Fibroblast of skin of back (primary cell): ENCODE data around the gene PSAT1.

Experiments used
- DNase-seq: peaks from one replicate; pipeline ENCODE4 v3.0.0-alpha.2; 2013

Gene PSAT1

DNA sequence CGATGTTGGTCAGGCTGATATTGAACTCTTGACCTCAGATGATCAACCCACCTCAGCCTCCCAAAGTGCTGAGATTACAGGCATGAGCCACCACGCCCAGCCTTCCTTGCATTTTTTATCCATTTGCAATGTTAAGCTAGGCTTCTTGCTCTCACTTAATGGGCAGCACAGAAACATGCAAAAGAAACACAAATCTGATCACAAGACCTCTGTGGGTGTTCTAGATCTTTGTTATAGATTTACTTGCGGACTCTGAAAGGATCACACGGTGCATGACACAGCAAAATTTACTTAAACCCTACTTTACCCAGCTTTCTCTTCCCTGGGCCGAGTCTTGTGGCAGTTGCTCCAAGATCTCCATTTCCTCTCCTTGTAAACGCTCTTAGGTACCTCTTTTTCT lies 71.3 kb downstream of the PSAT1 start:
- peak; percentile 15 for DNase-seq

- peak; percentile 59 for DNase-seq
Observed at GRCh38 chr9:78369639-78370219, 72.8 kb downstream of the PSAT1 start.

DNA sequence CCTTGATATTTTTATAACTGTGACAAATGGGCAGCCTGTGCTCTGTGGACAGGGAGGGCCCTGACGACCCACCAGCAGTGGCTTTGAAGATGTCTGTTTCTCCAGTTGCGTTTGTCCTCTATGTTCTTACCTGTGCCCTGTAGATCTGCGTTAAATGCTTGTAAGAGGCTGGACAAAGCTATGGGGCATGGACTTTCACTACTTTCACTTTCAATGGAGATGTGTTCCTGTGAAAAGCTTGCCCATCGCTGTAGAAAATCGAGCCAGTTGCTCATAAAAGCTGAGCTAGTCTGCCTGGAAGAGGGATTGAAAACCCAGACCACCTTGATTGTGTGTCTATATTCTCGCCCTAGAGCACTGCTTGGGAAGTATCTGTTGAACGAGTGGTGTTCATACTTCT lies 74.1 kb downstream of the PSAT1 start:
- DNase-seq, result no peak

GRCh38 chr9:78371981-78372380 lies 75.1 kb downstream of the PSAT1 start:
- DNase-seq, result no peak
